NCI-H345 treated with DMSO at 0.1 percent for 48 hours (cell line): ENCODE results near the gene FBRSL1.

Experiments used
- DNase-seq: peaks from one replicate; lab custom pipeline; 2025; ENCODE audit not compliant: unreplicated experiment; lab: John Stamatoyannopoulos, UW

Gene FBRSL1

DNA sequence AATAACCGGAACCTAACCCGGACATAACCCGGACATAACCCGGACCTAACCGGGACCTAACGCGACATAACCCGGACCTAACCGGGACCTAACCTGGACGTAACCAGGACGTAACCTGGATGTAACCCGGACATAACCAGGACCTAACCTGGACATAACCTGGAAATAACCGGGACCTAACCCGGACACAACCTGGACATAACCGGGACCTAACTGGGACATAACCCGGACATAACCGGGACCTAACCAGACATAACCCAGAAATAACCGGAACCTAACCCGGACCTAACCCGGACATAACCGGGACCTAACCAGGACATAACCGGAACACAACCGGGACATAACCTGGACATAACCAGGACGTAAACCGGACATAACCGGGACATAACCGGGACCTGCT, 6.7 kb upstream of the FBRSL1 start:
- DNase-seq: no peak

DNA sequence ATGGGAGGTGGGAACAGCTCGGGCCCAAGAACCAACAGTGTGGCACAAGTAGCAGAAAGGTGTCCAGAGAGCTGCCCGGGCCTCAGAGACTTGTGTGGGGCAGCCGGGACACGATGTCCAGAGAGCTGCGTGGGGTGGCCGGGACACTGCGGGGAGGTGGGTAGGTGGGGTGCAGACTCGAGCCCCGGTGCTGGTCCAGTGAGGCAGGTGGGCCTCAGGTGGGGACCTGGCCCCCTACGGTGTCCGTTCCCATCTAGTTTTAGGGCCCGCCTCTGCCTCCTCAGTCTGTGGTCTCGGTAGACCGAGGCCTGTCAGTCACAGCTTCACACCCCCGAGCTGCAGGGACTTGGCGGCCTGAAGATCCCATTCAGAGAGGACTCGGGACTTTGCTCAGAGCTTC, 6.3 kb upstream of the FBRSL1 start:
- DNase-seq: no peak

DNA sequence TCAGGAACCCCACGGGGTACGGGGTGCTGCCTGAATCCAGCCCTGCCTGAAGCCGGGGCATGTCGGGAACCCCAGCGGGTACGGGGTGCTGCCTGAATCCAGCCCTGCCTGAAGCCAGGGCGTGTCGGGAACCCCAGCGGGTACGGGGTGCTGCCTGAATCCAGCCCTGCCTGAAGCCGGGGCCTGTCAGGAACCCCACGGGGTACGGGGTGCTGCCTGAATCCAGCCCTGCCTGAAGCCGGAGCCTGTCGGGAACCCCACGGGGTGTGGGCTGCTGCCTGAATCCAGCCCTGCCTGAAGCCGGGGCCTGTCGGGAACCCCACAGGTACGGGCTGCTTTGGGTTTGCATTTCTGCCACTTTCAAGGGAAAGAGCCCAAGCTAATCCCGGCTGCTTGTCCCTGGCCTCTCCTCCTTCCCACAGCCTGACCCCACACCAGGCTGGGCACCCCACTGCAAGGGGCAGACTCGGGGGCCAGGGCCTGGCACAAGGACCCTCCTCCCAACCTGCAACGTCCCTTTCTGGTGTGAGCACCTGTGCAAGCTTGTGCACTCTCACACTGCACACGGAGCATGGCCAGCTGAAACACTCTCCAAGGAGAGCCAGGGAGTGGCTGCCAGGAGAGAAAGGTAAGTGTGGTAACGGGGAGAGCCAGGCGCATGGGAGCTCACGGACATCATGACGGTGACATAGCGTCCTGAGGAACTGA, 5.6 kb upstream of the FBRSL1 start:
- no peak for DNase-seq

DNA sequence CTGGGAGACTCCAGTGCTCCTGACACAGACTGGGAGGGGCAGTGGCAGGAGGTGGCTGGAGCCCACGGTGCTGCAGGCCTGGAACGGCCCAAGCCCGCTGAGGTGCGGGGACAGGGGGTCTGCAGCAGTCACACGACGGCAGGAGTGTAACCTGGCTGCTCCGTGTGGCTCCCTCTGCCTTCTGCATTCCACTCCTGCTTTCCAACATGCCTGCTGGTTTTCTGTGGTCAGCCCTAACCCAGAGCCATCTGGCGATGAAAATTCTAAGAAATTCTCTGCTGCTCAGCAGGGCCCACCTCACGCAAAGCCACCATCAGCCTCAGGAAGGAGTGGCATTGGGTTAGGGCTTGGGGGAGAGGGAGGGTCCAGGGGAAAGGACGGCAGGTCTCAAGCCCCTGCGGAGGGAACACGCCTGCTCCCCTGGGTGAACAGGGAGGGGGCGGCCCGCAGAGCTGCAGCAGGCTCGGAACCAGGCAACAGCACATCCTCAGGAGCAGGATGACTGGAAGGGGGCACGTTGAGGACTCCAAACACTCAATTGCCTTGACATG, 5.0 kb upstream of the FBRSL1 start:
- DNase-seq: no peak

DNA sequence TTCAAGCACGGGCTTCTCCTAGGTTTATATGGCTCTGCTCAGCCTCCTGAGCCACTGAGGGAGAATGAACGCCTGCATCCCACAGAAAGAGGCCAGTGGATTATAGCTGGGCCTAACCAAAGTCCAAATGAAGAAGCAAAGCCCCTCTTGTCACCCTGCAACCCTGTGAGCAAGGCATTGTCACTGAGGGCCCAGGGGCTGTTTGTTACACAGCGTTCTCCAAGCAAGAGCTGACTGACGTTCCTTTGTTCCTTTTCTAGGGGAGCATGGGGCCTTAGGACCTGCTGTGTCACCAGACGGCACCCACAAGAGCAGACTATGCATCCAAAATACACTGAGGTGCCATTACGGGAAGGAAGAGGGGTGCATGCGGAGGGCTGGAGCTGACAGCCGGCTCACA, 4.3 kb upstream of the FBRSL1 start:
- no peak for DNase-seq

DNA sequence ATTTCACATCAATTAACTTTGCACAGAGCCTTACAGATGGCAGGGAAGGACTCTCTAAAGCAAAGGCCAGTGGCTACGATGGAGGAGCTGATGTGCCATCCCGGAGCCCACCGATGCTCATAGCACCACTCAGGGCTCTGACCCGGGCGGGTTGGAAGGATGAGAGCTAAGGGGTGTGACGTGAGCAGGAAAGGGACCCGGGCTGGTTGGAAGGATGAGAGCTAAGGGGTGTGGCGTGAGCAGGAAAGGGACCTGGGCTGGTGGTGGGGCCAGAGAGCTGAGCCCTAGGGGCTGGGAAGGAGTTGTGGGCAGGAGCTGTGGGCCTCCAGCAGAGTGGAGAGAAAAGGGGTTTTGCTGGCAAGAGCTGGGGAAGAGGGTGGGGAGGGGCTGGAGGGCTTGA, 3.8 kb upstream of the FBRSL1 start:
- no peak for DNase-seq

DNA sequence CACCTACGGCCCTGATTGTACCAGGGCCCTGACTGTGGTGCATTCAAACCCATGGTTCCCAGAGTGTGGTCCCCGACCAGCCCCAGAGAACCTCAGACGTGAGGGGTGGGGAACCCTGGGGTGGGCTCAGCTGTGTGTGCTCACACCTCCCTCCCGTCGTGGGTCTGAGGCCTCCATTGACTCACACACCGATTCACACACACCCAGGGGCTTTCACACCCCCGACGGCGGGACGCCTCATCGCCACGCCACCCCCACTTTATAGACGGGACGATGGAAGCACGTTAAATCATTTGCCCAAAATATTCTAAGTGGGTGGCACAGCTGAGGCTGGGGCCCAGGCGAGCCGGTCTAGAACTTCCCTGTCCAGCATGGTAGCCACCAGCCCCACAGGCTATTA, 3.4 kb upstream of the FBRSL1 start:
- no peak for DNase-seq

DNA sequence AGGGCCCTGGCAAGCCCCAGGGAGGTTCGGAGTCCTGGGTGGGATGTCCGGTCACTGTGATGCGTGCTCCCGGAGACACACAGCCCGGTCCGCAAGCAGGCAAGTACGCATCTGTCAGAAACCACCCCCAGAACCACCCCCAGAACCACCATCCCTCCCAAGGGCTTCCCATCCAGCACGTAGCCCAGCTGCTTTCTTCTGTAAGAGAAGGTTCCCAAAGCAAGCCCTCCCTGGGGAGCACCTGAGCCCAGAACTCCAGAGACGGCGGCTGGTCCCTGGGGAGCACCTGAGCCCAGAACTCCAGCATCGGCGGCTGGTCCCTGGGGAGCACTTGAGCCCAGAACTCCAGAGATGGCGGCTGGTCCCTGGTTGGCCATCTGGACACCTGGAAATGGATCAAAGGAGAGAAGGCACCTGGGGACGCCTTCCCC, 2.6 kb upstream of the FBRSL1 start:
- no peak for DNase-seq

DNA sequence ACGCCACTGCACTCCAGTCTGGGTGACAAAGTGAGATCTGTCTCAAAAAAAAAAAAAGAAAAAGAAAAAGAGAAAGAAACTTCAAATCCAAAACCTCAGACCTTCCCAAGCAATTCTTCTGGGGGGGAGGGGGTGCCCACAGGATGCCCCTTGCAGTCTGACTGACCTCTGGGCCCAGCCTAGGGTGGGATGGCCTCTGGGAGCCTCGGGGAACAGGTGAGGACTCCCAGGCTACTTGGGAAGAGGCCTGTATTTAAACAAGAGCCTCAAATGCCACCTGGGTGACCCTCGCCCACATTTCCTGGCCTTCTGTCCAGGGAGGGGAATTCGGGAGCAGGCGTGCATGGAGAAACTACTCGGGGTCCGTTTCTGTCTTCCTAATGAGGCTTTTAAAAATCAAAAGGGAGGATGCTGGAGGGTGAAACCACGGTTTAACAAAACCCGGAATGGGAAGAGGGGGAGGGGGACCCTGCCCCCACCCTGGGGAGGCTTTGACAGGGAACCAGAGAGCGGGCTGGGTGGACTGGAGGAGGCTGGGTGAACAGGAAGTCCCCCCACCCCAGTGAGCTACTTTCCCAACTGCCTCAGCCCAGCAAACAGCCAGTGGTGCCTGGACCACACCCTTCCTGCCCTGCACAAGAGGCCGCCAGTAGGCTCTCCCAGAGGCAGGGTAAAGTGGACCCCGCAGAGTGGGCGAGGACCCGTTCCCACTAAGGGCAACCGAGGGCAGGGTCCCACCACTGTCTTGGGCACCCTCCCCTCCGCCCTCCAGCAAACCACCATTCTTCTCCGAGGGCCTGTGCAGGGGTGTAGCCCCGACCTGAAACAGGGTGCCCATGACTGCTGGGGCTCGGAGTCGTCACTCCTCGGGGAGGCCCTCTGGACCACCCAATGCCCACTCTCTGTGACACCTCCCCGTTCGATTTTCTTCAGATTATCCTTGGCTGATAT, 1.5 kb upstream of the FBRSL1 start:
- no peak for DNase-seq

DNA sequence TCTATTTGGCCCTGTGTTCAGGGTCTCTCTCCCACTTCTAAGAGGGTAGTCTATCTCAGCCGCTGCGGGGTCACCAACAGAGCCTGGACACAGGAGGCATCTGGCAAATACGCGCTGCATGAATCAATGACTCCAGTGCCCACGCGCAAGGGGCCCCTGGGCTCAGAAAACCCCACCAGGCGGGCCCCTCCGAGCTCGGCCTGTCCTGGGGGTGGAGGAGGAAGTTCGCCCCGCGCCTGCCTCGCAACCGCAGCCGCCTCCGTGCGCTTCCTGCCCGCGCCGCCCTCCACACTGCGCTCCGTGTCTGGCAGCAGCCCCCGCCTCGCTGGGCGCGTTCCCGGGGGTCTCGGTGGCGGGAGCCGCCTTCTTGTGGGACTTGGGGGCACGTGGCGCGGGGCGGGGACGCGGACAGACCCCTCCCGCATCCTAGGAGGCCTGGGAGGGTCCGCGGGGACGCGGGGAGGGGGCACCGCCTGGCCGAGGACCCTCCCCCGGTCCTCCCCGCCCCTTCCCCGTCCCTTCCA, 811 bp upstream of the FBRSL1 start:
- no peak for DNase-seq

DNA sequence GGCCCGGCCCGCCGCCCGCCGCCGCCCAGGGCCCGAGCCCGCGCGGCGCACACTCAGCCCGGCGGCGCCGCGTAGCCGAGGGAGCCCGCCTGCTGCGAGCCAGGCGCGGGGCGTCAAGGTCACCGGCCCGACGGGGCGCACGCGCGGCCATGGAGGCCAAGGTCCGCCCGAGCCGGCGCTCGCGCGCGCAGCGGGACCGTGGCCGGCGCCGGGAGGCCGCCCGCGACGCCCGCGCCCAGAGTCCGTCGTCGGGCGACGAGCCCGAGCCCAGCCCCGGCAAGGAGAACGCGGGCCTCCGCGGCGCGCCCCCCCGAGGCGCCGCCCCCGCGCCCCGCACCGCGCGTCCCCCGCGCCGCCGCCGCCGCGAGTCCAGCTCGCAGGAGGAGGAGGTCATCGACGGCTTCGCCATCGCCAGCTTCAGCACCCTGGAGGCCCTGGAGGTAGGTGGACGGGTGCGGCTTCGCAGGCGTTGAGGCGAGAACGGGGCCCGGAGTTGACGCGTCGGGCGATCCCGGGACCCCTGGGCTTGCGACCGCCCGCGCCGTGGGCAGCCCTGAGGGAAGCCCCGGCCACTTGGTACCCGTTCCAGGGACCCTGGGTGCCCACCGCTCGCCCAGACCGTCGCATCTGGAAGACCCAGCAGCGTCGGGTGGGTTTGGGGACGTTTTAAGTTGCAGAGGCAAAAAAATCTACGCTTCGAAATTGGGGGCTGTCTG, 629 bp downstream of the FBRSL1 start:
- no peak for DNase-seq

DNA sequence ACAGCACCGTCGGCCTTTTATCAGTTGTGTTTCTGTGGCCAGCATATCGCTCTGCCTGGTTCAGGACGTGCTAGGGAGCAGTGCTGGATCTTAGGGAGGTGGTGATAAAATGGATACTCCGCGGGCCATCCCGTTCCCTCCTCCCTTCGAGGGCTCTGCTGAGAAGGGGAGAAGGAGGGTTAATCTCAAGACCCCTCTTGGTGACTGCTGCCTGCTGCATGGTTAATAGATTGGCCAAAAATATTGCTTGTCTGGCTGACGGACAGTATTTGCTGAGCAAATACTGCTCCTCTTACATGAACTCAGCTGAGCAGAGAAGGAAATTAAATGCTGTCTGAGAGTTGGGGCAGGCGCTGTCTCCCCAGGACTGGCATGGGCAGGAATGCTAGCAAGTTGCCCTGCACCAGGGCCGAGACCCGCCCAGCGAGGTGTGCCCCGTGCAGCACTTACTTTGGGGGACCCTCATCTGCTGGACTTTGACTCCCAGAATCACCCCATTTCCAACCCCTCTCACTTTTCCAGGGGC, 1.2 kb downstream of the FBRSL1 start:
- no peak for DNase-seq

DNA sequence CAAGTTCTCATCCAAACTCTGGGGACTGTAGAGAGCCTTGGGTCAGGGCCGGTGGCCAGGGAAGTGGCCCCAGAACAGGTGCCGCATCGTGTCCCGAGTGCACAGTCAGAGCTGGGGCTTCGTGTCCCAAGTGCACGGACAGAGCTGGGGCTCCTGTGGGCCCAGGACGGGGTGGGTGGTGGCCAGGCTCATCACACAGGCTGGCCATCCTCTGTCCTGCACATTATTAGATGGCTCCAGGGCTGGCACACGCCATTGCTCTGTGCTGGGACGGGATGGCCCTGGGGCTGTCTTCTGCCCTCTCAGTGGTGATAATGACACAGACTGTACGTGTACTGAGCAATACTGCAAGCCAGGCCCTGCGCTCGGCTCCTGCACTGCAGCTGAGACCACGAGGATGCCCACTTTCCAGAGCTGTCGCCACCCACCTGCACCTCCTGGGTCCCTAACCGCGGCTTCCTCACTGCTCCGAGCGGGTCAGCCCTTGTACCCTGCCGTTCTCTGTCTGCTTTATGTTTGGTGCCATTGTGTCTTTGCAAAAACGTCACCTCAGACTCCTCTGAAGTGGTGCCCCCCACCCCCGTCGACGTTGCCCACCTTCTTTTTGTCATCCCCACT, 1.9 kb downstream of the FBRSL1 start:
- DNase-seq: no peak

DNA sequence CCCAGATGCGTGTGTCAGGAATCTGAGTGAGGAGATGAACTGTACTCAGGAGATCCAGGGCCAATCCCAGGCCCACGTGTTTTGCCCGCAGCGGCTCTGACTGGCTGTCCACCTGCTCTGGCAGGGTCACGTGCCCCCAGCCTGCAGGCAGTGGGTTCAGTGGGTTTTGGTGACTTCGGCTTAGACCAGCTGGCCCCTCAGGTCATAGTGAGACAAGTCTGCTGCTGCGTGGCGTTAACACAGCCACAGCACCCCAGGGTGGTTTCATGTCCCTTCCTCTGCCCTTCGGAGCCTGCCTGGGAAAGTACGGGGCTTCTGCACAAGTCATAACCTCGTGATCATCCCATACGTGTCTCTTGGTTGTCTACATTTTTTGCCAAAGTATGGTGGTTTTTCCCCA, 2.6 kb downstream of the FBRSL1 start:
- no peak for DNase-seq

DNA sequence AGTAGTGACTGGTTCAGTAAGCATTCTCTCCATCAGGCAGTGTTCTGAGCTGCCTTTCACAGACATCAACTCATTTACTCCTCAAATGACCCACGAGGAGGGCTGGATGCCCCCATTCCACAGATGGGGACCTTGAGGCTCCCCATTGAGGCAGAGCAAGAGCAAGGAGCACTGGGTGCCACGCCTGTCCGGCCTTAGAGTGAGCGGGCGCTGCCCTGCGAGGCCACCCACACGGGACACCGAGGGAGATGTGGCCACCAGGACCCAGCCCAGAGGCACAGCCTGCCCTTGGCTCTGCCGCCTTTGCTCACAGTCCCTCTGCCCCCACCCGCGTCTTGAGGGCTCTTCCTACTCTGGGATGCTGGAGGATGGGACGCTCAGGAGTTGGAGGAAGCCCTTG, 3.0 kb downstream of the FBRSL1 start:
- DNase-seq: no peak

DNA sequence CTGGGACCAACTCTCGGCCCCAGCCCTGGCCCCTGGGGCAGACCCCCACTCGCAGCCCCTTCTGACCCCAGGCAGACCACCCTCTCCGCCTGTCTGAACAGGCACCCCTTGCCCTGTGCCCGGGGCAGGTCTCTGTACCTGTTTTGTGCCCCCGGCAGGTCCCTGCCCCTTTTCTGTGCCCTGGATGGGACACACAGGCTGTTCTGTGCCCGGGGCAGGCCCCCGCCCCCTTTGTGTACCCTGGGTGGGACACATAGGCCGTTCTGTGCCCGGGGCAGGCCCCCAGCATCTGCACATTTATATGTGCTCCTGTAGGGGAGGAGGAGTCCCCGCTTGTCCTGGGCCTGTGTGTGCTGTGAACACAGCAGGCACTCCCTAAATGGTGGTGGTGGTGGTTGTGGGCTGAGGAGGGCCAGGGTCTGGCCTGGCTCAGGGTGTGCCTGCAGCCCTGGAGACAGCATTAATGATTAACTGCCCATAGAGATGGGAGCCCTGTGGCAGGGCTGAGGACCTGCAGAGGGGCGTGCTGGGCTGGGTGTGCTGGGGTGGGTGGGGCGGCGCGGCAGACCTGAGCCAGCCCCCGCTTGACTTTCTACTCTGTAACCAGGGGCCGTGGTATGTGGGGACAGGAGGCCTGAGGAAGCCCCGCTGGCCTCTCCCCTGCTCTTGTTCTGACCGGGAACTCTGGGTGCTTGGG, 3.7 kb downstream of the FBRSL1 start:
- no peak for DNase-seq

DNA sequence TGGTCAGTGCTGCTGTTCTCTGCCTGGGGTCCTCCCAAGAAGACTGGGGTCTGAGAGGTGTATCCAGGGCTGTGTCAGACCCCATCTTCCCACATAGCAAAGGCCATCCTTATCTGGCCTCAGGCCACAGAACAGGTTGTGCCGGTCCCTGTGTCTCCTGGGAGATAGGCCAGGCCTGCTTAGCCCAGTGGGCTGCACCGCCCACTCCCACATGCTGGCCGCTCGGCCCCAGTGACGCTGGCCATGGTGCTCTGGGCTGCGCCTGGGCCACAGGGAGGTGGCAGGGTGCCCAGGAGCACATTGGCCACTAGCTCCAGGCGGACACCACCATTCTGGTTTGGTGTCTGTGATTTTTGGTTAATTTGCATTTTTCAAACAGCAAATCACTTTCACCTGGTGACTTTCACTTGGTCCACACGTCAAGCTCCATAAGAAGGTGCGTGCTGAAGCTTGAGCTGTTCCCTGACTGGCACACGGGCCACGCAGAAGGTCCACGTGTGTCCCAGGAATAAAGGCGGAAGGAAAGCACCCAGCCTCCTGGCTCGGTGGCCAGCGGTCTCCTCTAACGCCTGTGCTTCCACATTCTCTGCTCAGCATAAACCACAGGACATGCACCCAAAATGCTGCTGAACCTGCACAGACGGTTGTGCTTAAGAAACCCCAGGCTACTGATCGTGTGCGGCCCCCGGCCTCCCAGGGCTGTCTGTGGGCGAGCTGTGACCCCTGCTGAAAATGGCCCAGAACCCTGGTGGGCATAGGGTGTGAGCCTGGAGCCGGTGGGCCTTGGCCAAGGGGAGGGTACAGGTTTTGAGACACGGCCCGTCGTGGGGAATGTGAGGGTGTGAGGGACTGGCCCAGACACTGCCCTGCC, 4.6 kb downstream of the FBRSL1 start:
- no peak for DNase-seq

DNA sequence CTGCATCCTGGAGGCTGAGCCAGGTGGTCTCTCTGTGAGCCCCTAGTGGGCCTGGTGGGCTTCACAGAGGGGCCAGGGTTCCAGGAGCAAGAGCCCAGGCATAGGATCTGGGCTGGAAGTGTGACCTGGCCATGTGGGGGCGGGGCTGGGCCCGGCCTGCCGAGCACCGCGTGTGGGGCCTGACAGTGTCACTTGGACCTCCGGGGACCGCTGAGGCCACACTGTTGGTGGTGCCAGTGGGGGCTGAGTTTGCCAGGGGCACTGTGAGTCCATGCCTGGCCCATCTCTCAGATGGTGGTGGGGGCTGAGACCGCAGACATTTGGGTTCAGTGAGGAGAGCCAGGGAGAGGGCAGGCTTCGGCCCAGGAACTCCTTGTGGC, 5.2 kb downstream of the FBRSL1 start:
- DNase-seq: no peak
